Smooth muscle cell (in vitro differentiated cells): ENCODE measurements around the gene COL5A1. TPM values are rescaled to one million over a fixed set of nuclear protein-coding genes. Genes with fewer than 3 reads are reported as not detected.
A peak's percentile ranks its signal among the peaks of the same experiment; 100 is the strongest.

Experiments
- DNase-seq: peaks from one replicate; lab custom pipeline; 2025; ENCODE audit not compliant: unreplicated experiment; lab: John Stamatoyannopoulos, UW
- H2AFZ ChIP-seq: fragments of 200-600 bp; sonication (generic); 2 replicates; pipeline ENCODE4 v1.6.0; 2016; ENCODE audit warnings: antibody characterized with exemption, low read depth, mild to moderate bottlenecking
- H3F3A ChIP-seq: fragments of 200-600 bp; sonication (generic); 2 replicates; pipeline ENCODE4 v1.6.0; 2017; ENCODE audit warnings: antibody characterized with exemption, low read depth
- H3K27ac ChIP-seq: fragments of 200-600 bp; sonication (generic); 2 replicates; pipeline ENCODE4 v1.5.1; 2016; ENCODE audit warnings: low read depth, mild to moderate bottlenecking
- H3K27me3 ChIP-seq: fragments of 200-600 bp; sonication (generic); 2 replicates; pipeline ENCODE4 v1.6.1; 2016; ENCODE audit warnings: low read depth, mild to moderate bottlenecking
- H3K36me3 ChIP-seq: fragments of 200-600 bp; sonication (generic); 2 replicates; pipeline ENCODE4 v1.5.1; 2016; ENCODE audit warnings: low read depth
- H3K4me1 ChIP-seq: fragments of 200-600 bp; sonication (generic); 2 replicates; pipeline ENCODE4 v1.5.1; 2016; ENCODE audit warnings: low read depth
- H3K4me2 ChIP-seq: fragments of 200-600 bp; sonication (generic); 2 replicates; pipeline ENCODE4 v1.6.0; 2016; ENCODE audit warnings: mild to moderate bottlenecking
- H3K4me3 ChIP-seq: fragments of 200-600 bp; sonication (generic); 2 replicates; pipeline ENCODE4 v1.5.1; 2016; ENCODE audit warnings: mild to moderate bottlenecking
- H3K79me2 ChIP-seq: fragments of 200-600 bp; sonication (generic); 2 replicates; pipeline ENCODE4 v1.6.0; 2016; ENCODE audit warnings: low read depth, mild to moderate bottlenecking
- H3K9ac ChIP-seq: fragments of 200-600 bp; sonication (generic); 2 replicates; pipeline ENCODE4 v1.6.0; 2016; ENCODE audit warnings: low read depth
- H3K9me3 ChIP-seq: fragments of 200-600 bp; sonication (generic); replicated peaks from 2 replicates; pipeline ENCODE4 v1.5.1; 2016; ENCODE audit warnings: low read depth
- H4K20me1 ChIP-seq: fragments of 200-600 bp; sonication (generic); 2 replicates; pipeline ENCODE4 v1.6.0; 2016; ENCODE audit warnings: low read depth
- WGBS: methylation state at CpG from one replicate; pipeline ENCODE4 v1.1.7; 2016; ENCODE audit warnings: low lambda C conversion rate; 5-methylcytosine and 5-hydroxymethylcytosine counted together
- polyA plus RNA-seq: library from polyadenylated mRNA; unstranded; fragments of >200 nt; fragmentation: Nextera tagmentation; extraction: Ambion mirVana; gene quantifications from 2 replicates; pipeline ENCODE4 v1.2.1, GENCODE V29; 2016
- total RNA-seq: library from RNA; depleted of rRNA; stranded (reverse); fragments of >200 nt; gene quantifications from 2 replicates; pipeline ENCODE4 v1.2.3, GENCODE V29; 2014
- TF ChIP-seq, protein P1 (sequence below): fragments of 200-600 bp; sonication (generic); IDR thresholded peaks from 2 replicates; pipeline ENCODE4 v1.5.1; 2017; ENCODE audit warnings: borderline replicate concordance, mild to moderate bottlenecking, antibody characterized with exemption; ENCODE audit not compliant: insufficient read depth, poor library complexity, severe bottlenecking

Gene COL5A1
- total and polyA plus RNA-seq, 2 experiments from 2014 or later, result 1,084 to 1,443 TPM

DNA sequence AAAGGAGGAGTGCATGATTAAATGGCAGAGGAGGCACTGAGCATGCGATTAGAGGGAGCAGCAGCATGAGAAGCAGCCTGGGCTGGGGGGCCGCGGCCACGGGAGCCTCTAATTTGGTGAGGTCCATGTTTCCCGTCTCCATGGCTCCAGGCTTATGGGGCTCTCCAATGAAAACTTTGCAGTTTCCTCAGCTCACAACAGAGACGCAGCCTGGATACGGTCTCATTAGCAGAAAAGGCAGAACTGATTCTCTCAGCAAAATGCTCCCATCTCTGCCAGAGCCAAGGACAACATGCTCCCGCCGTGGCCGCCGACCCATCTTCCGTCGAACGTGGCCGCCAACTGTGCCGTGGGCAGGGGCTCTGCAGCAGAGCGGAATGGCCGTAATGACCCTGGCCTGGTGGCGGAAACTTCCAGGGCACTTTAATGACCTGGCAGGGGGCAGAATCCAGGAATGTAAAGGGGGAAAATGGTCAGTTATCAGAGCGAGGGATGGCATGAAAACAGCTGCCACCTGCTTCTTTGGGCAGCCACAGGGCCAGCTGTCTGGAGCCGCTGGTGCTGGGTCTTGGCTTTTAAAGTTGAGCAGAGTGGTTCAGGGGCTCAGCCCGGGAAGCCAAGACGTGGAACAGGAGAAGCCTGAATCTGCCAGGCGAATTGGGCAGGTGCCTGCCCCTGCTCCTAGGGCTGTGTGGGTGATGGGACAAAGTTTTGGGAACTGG, 76.5 kb downstream of the COL5A1 start:
- no peak overlapping the region for H3K4me2 ChIP-seq
- H3K79me2 ChIP-seq, result peaks cover 100% of the 10 kb centered on the region
- WGBS, result 91% methylated on average over 24 of the region's 24 CpGs
- peaks cover 100% of the 10 kb centered on the region for H4K20me1 ChIP-seq
- H3K27ac ChIP-seq, result peak overlapping the region; percentile 65
- no peaks in the 10 kb centered on the region for H3K4me1 ChIP-seq
- DNase-seq, result no peak
- H3K4me3 ChIP-seq, result no peak overlapping the region
- TF ChIP-seq, protein P1, sequence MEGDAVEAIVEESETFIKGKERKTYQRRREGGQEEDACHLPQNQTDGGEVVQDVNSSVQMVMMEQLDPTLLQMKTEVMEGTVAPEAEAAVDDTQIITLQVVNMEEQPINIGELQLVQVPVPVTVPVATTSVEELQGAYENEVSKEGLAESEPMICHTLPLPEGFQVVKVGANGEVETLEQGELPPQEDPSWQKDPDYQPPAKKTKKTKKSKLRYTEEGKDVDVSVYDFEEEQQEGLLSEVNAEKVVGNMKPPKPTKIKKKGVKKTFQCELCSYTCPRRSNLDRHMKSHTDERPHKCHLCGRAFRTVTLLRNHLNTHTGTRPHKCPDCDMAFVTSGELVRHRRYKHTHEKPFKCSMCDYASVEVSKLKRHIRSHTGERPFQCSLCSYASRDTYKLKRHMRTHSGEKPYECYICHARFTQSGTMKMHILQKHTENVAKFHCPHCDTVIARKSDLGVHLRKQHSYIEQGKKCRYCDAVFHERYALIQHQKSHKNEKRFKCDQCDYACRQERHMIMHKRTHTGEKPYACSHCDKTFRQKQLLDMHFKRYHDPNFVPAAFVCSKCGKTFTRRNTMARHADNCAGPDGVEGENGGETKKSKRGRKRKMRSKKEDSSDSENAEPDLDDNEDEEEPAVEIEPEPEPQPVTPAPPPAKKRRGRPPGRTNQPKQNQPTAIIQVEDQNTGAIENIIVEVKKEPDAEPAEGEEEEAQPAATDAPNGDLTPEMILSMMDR, result no peak
- H2AFZ ChIP-seq, result no peak overlapping the region
- no peaks in the 10 kb centered on the region for H3K9me3 ChIP-seq
- peaks cover 96% of the 10 kb centered on the region for H3F3A ChIP-seq
- no peak overlapping the region for H3K9ac ChIP-seq
- peaks cover 10% of the 10 kb centered on the region for H3K36me3 ChIP-seq
- no peaks in the 10 kb centered on the region for H3K27me3 ChIP-seq

DNA sequence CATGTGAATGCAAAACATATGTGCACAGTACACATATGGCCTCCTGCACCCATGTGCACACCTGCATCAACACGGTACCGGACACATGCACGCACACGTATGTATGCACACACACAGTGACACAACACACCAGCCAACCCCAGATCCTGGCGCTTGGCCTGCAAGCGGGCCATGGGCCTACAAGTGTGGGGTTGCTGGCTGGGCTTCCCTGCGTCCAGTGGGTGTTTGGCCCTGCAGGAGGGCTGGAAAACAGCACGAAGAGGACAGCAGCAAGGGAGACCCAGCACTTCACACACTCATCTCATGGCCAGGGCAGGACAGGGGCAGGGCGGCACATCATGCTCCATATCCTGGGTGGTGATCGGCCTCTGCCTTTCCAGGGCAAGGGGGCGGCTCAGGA, 77.7 kb downstream of the COL5A1 start:
- peaks cover 3% of the 10 kb centered on the region for H3K36me3 ChIP-seq
- WGBS, result 94% methylated on average over 11 of the region's 11 CpGs
- no peak overlapping the region for H3K4me3 ChIP-seq
- no peak overlapping the region for H2AFZ ChIP-seq
- H3K27me3 ChIP-seq, result no peaks in the 10 kb centered on the region
- H3K79me2 ChIP-seq, result peaks cover 100% of the 10 kb centered on the region
- H3K9me3 ChIP-seq, result no peaks in the 10 kb centered on the region
- H3K9ac ChIP-seq, result no peak overlapping the region
- H3K4me1 ChIP-seq, result no peaks in the 10 kb centered on the region
- no peak overlapping the region for H3K4me2 ChIP-seq
- TF ChIP-seq, protein P1, result no peak
- DNase-seq, result no peak
- H3K27ac ChIP-seq, result peak overlapping the region; percentile 51
- peaks cover 97% of the 10 kb centered on the region for H3F3A ChIP-seq
- H4K20me1 ChIP-seq, result peaks cover 100% of the 10 kb centered on the region

DNA sequence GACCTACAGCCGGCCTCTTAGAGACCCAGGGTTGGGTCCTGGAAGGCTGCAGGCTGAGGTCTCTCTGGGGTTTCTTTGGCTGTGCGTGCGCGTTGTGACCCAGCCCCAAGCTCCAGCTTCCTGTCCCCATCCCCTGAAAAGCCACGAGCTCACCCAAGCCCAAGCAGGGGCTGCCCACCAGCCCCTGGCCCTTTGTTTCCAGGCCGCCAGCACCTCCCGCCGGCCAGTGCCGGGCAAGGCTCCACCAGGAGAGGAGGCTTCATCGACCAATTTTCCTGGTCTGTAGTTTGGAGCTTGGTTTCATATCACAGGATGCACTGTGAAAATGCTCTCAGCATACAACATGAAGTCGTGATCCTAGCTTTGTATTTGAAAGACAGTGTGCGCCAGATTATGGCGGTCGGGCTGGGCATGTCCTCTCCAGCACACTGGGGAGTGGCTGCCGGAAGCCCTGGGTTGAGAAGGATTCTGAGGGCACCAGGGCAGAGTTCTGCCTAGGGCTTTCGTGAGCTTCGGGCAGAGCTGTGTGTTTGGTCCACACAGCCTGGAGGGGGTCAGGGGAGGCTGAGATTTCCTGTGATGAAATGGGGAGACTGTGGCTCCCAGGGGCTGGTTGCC, 78.6 kb downstream of the COL5A1 start:
- H3K36me3 ChIP-seq, result peaks cover 6% of the 10 kb centered on the region
- peaks cover 97% of the 10 kb centered on the region for H3F3A ChIP-seq

More for the DNA sequence above, 78.6 kb downstream of the COL5A1 start:
- Histone ChIP-seq H3K27ac (peak overlapping the region; percentile 51), H3K9ac (no peak overlapping the region), H4K20me1 (peaks cover 100% of the 10 kb centered on the region), H3K4me2 (no peak overlapping the region), H2AFZ (no peak overlapping the region), H3K4me3 (no peak overlapping the region), H3K27me3 (no peaks in the 10 kb centered on the region), H3K9me3 (no peaks in the 10 kb centered on the region), H3K79me2 (peaks cover 100% of the 10 kb centered on the region), H3K4me1 (no peaks in the 10 kb centered on the region)
- TF ChIP-seq, protein P1, result no peak
- 91% methylated on average over 17 of the region's 17 CpGs for WGBS
- no peak for DNase-seq
